Fibroblast of peridontal ligament (primary cell): ENCODE data around the gene ADGRA3.

Experiments
- DNase-seq: peaks from one replicate; pipeline ENCODE4 v3.0.0-alpha.2; 2010; ENCODE audit errors: extremely low read depth

The ADGRA3 gene

DNA sequence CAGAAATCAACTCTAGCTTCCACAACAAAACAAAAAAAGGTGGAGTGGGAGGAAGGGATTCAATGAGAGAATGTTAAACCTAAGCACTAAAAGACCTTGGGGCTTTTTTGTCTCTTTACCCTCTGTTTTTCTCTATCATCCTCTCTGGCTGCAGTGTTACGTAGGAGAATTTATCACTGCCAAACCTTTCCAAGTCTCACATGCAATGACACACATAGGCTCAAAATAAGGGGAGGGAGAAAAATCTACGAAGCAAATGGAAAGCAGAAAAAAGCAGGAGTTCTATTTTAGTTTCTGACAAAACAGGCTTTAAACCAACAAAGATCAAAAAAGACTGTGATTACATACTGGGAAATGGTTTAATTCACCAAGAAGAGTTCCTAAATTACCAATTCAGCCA, 152.1 kb downstream of the ADGRA3 start:
- DNase-seq = no peak

DNA sequence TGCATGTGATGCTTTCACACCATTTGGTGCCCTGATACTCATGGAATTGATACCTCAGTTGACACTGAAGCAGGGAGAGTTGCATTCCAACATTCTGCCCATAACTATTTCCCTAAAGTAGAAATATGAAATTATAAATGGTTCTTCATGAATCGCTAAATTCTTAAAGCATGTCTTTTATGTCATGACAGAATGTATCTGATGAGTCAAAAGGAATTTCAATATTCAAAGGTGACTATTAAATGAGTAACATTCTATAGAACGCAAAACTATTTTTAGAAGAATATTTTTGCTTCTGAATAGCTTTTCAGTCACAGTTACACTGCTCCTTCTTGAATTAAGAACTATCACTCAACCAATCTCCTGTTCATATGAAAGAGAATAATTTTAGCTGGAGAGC, 152.8 kb downstream of the ADGRA3 start:
- DNase-seq = no peak

- peak; percentile 61 for DNase-seq
These were observed 158.8 kb downstream of the ADGRA3 start for GRCh38 chr4:22356987-22357596.

DNA sequence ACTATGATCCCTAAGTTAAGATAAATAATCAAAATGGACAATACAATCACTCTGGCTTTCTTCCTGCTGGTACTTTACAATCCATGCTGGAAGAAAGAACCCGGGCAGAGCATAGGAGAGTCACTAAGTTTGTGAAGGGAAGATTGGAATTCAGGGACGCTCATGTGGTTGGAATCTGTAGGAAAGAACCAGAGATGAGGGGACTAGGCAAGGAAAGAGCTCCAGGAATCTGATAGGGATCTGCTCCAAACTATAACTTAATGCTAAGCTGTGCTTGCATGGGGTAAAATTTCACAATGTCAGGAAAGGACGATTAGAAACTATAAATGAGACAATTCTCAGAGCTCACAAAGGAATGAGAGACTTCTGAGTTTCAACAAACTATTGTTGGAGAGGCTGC, 167.5 kb downstream of the ADGRA3 start:
- DNase-seq = peak; percentile 69

- DNase-seq = no peak
These were observed 170.2 kb downstream of the ADGRA3 start for GRCh38 chr4:22345678-22346077.

DNA sequence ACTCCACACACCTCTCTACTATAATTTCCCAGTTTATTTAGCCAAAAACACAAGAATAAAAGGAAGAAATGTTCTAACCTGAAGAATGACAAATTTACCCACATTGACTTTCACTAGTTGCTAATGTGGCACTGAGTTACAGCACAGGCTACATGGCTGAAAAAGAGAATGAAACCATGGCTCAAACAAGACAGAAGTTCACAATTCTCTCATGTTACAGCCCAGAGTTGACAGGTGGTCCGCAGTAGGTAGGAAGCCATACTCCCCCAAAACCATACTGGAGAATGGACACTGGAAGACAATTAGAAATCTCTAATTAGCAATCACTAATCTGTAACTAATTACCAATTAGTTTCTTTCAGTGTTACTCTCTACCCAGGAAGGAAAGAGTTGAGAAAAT, 170.8 kb downstream of the ADGRA3 start:
- no peak for DNase-seq

DNA sequence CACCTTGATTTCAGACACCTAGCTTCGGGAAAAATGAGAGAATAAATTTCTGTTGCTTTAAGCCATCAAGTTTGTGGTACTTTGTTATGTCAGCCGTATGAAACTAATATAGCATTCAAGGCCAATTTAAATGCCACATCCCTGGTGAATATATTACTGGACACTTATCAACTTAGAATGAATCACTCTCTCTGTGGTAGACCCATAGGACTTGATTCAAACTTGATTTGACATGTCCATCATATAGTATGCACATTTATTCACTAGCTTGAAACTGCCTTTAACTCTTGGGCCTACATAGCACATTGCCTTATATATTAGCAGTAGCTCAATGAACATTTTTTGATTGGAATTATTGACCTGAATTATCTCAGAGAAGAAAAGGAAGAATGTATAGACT, 172.3 kb downstream of the ADGRA3 start:
- no peak for DNase-seq

DNA sequence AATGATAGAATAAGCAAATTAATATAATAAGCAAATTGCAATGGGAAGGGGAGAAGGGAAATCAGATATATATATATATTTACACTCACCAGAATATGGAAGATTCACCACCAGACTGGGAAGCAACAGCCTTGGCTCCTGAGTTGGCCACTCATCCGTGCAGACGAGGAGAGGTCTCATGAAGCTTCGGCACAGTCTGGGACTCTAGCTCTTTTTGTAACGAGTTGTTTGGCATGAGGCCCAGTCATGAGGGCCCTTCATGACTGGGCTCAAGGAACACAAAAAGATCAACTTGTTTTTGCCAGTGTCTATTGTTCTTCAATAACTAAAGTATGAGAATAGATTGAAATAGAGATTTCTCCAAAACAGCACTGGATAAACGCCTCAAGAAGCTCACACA, 176.4 kb downstream of the ADGRA3 start:
- DNase-seq = no peak

DNA sequence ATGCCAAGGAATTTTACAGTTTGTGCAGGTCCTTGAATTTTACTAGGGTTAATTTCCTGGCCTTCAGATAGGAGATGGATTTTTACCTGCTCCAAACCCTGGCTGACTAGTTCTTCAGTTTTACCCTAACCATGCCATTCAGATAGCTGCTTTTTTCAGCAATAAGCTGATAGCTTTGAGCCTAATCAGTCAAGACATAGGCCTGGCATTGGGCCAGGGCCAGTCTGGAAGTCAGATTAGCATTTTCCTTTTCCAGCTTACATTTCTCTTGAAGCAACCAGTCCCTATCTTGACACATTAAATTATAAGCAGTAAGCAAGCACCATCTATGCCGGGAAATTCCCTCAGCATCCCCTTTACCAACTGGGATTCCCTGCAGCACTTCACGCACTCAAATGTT, 177.1 kb downstream of the ADGRA3 start:
- DNase-seq = no peak
